Astrocyte (in vitro differentiated cells and primary cell): ENCODE data around the gene GPX3.

Experiments
- CTCF ChIP-seq: IDR thresholded peaks from 2 replicates; pipeline ENCODE4 v1.5.1; 2011; ENCODE audit warnings: low read depth, mild to moderate bottlenecking, inconsistent platforms, low read length, moderate library complexity; ENCODE audit not compliant: insufficient read depth
- EZH2 ChIP-seq: IDR thresholded peaks from 2 replicates; pipeline ENCODE4 v1.6.1; 2012; ENCODE audit warnings: mild to moderate bottlenecking, low read length, inconsistent platforms; ENCODE audit not compliant: insufficient read depth

- TF ChIP-seq CTCF = no peak
- no peak for TF ChIP-seq EZH2
These were observed 14.3 kb upstream of the GPX3 start for GRCh38 chr5:151005950-151006576.
